Measurements from ENCODE around the gene BCL10. TPM values are rescaled to one million over a fixed set of nuclear protein-coding genes. Genes with fewer than 3 reads are reported as not detected.

Gene BCL10
- total RNA-seq, 4 donors from 2014 or later = 9.4 to 21.3 (median 10.6) TPM

- H3K36me3 ChIP-seq = no peaks in the 10 kb centered on the region
- H3K9me3 ChIP-seq = no peaks in the 10 kb centered on the region
- ATAC-seq = no peak
- H3K4me3 ChIP-seq = no peak overlapping the region
- H3K4me1 ChIP-seq = peaks cover 0 to 30% (median 5%) of the 10 kb centered on the region in 3 donors
- 64 to 74% methylated on average over 5 to 6 of the region's 6 CpGs for WGBS, 2 donors (ENCODE audit: low coverage in 1 of 2)
- no peaks in the 10 kb centered on the region for H3K27me3 ChIP-seq
- TF ChIP-seq POLR2AphosphoS5 (IDR thresholded peaks at IDR 0.05) = no peak
- no peak for TF ChIP-seq CTCF (IDR thresholded peaks at IDR 0.05)
- no peak for TF ChIP-seq POLR2A (IDR thresholded peaks at IDR 0.05)
- no peak for TF ChIP-seq EP300 (IDR thresholded peaks at IDR 0.05)
- peak overlapping the region in 1 of 4 donors; percentile 47 for H3K27ac ChIP-seq
These were observed 46.8 kb downstream of the BCL10 start for GRCh38 chr1:85229574-85230097.

GRCh38 chr1:85228972-85229371 lies 47.5 kb downstream of the BCL10 start:
- peaks cover 0 to 36% (median 5%) of the 10 kb centered on the region in 3 donors for H3K4me1 ChIP-seq
- peak overlapping the region in 1 of 4 donors; percentile 47 for H3K27ac ChIP-seq
- no peaks in the 10 kb centered on the region for H3K9me3 ChIP-seq
- H3K27me3 ChIP-seq = no peaks in the 10 kb centered on the region
- no peak for ATAC-seq
- H3K4me3 ChIP-seq = no peak overlapping the region
- TF ChIP-seq CTCF (IDR thresholded peaks at IDR 0.05) = no peak
- TF ChIP-seq POLR2A (IDR thresholded peaks at IDR 0.05) = no peak
- TF ChIP-seq EP300 (IDR thresholded peaks at IDR 0.05) = no peak
- TF ChIP-seq POLR2AphosphoS5 (IDR thresholded peaks at IDR 0.05) = no peak
- 43 to 60% methylated on average over 1 of the region's 1 CpG for WGBS, 2 donors (ENCODE audit: low coverage in 1 of 2)
- H3K36me3 ChIP-seq = no peaks in the 10 kb centered on the region

GRCh38 chr1:85225624-85226380 lies 50.6 kb downstream of the BCL10 start:
- TF ChIP-seq EP300 (IDR thresholded peaks at IDR 0.05) (no peak), POLR2AphosphoS5 (IDR thresholded peaks at IDR 0.05) (no peak), CTCF (IDR thresholded peaks at IDR 0.05) (no peak), POLR2A (IDR thresholded peaks at IDR 0.05) (no peak)
- peaks cover 2 to 54% (median 5%) of the 10 kb centered on the region in 3 donors for H3K4me1 ChIP-seq
- peak overlapping the region; percentile 77 to 82 (median 78) for H3K27ac ChIP-seq

GRCh38 chr1:85224734-85225623 lies 51.5 kb downstream of the BCL10 start:
- H3K36me3 ChIP-seq = no peaks in the 10 kb centered on the region
- WGBS, 2 donors (ENCODE audit: low coverage in 1 of 2) = 41 to 50% methylated on average over 3 of the region's 3 CpGs
- TF ChIP-seq POLR2AphosphoS5 (IDR thresholded peaks at IDR 0.05) (peak; percentile 18), POLR2A (IDR thresholded peaks at IDR 0.05) (no peak), CTCF (IDR thresholded peaks at IDR 0.05) (no peak), EP300 (IDR thresholded peaks at IDR 0.05) (no peak)
- H3K9me3 ChIP-seq = no peaks in the 10 kb centered on the region
- no peak for ATAC-seq
- H3K4me1 ChIP-seq = peaks cover 2 to 62% (median 5%) of the 10 kb centered on the region in 3 donors
- H3K27me3 ChIP-seq = no peaks in the 10 kb centered on the region
- H3K4me3 ChIP-seq = no peak overlapping the region
- peak overlapping the region; percentile 77 to 82 (median 78) for H3K27ac ChIP-seq

More at GRCh38 chr1:85225624-85226380, 50.6 kb downstream of the BCL10 start:
- WGBS, 2 donors (ENCODE audit: low coverage in 1 of 2) = 24 to 46% methylated on average over 3 to 5 of the region's 5 CpGs
- no peaks in the 10 kb centered on the region for H3K9me3 ChIP-seq
- H3K27me3 ChIP-seq = no peaks in the 10 kb centered on the region
- no peaks in the 10 kb centered on the region for H3K36me3 ChIP-seq
- no peak overlapping the region for H3K4me3 ChIP-seq
- ATAC-seq = no peak

Measured in gastroesophageal sphincter (tissue), 4 donors.